Measurements from ENCODE around the gene AAMP.

Gene AAMP

GRCh38 chr2:218259099-218259961, 10.6 kb downstream of the AAMP start:
- DNase-seq (ENCODE audit: low spot score) = no peak

DNA sequence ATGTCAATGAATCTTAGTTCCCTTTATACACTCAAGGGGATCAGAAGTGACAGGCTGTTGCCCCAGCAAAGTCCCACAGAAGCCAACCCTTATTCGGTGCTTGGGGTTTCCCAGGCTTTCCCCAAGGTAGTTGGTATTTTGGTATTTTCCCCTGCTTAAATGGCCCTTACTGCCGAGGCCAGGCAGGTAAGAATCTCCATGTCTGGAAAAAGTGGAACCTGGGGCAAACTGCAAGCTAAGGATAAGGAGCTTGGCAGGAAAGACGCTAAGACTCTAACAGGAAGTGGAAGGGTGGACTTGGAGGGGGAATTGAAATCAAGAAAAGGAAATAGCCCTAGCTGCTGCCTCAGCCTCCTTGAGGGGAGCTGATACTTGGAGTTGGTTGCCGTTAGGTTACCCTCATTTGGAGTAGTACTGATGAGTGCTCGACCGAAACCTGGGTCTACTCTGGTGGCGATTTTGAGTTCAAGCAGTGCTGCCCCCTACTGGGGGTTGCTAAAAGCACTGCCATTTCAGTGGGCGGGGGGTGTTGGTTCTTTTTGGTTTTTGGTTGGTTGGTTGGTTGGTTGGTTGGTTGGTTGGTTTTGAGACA, 12.5 kb downstream of the AAMP start:
- DNase-seq (ENCODE audit: low spot score) = peak; percentile 68

- no peak for DNase-seq (ENCODE audit: low spot score)
Observed at GRCh38 chr2:218256612-218257350, 13.2 kb downstream of the AAMP start.

- no peak for DNase-seq (ENCODE audit: low spot score)
Observed at GRCh38 chr2:218255446-218255845, 14.5 kb downstream of the AAMP start.

- DNase-seq (ENCODE audit: low spot score) = no peak
Observed at GRCh38 chr2:218253232-218253625, 16.7 kb downstream of the AAMP start.

GRCh38 chr2:218252509-218253231, 17.3 kb downstream of the AAMP start:
- no peak for DNase-seq (ENCODE audit: low spot score)

- no peak for DNase-seq (ENCODE audit: low spot score)
Observed at GRCh38 chr2:218249691-218250090, 20.2 kb downstream of the AAMP start.

GRCh38 chr2:218245214-218245613, 24.7 kb downstream of the AAMP start:
- no peak for DNase-seq (ENCODE audit: low spot score)

GRCh38 chr2:218244665-218245064, 25.3 kb downstream of the AAMP start:
- DNase-seq (ENCODE audit: low spot score) = no peak

GRCh38 chr2:218244204-218244603, 25.7 kb downstream of the AAMP start:
- DNase-seq (ENCODE audit: low spot score) = no peak

DNA sequence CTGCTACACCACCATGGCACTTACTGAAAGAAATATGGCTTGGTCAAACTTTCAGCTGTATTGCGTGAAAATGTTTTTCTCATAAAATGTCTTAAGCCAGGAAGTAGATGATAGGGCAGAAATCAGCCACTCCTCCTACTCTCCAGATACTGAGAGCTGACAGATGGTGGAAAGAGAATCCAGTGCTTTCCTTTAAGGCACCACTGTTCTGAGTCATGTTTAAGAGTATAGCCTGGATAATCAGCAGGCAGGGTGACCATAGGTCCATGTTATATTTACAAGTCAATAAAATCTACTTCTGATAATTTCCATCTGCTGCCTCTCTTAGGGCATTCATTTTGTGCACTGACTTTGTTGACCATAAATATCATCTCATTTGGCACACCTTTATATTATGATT, 31.1 kb downstream of the AAMP start:
- DNase-seq (ENCODE audit: low spot score) = no peak

- DNase-seq (ENCODE audit: low spot score) = no peak
Observed at GRCh38 chr2:218236829-218237228, 33.1 kb downstream of the AAMP start.

- no peak for DNase-seq (ENCODE audit: low spot score)
Observed at GRCh38 chr2:218235017-218235416, 34.9 kb downstream of the AAMP start.

- DNase-seq (ENCODE audit: low spot score) = no peak
Observed at GRCh38 chr2:218234521-218234920, 35.4 kb downstream of the AAMP start.

DNA sequence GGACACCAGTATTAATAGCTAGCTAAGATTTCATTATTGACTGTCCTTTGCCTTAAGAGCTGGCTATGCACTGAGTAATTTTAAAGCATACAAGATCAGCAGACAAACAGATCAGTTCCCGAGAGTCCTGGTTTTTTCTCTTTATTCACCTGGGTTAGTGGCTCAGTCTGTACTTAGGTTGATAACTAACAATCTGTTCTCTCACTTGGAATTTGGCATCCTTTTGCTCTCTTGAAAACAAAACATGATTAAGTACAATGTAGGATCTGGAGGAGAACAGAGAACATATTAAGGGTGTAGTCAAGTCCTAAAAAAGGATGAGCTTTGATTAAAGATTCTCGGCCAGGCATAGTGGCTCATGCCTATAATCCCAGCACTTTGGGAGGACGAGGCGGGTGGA, 36.4 kb downstream of the AAMP start:
- DNase-seq (ENCODE audit: low spot score) = no peak

- DNase-seq (ENCODE audit: low spot score) = peak; percentile 33
Observed at GRCh38 chr2:218230882-218231281, 39.1 kb downstream of the AAMP start.

DNA sequence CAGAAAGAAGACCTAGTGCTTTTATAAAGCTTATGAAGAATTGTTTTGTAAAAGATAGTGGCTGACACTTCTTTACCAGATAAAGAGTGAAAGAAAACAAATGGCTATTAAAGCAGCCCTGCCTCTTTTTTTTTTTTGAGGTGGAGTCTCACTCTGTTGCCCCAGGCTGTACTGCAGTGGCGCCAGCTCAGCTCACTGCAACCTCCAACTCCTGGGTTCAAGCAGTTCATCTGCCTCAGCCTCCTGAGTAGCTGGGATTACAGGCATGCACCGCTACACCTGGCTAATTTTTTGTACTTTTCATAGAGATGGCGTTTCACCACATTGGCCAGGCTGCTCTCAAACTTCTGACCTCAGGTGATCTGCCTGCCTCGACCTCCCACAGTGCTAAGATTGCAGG, 40.1 kb downstream of the AAMP start:
- DNase-seq (ENCODE audit: low spot score) = no peak

- DNase-seq (ENCODE audit: low spot score) = no peak
Observed at GRCh38 chr2:218229239-218229638, 40.7 kb downstream of the AAMP start.

DNA sequence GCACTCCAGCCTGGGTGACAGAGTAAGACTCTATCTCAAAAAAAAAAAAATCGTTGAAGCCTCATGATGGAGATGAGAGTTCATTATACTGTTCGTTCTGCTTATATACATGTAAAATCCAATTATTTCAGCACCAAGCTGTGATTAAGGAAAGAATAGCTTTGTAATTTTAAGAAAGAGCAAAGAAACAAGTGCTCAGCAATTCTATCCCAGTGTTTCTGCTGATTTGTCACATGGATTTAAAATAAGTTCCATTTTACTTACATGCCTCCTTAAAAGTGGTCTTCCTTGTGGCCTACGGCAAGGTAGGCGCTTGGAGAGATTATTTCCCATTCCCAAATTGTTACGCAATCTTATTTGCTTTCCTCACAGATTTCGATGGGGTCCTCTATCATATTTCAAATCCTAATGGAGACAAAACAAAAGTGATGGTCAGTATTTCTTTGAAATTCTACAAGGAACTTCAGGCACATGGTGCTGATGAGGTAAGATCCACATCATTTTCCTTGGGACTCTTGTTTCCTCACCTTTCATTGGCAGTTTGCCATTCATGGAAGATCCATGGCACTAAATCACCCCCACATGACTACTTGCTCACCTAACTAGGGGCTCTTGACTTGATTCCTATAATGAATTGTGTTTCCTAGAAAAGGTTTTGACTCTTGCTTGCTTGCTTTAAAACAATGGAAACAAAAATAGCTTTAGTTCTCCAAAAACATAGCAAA, 41.4 kb downstream of the AAMP start:
- no peak for DNase-seq (ENCODE audit: low spot score)

DNA sequence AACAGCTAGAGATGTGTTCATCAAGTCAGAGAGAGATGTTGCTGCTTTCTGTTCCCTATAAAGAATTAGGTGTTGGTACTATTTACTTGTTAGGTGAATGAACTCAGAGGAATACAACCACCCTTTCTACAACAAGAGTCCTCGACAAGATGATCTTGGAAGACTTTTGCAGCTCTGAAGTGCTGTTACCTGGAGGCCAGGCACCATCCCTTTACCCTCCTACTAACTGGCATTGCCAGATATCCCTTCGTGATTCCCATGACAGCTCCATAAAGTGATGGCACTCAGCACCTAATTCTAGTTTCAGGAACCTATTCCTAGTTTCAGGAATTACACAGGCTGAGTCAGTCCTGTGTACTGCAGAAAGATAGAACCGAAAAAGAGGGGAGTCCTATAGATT, 43.0 kb downstream of the AAMP start:
- DNase-seq (ENCODE audit: low spot score) = no peak

- no peak for DNase-seq (ENCODE audit: low spot score)
Observed at GRCh38 chr2:218224186-218224585, 45.8 kb downstream of the AAMP start.

DNA sequence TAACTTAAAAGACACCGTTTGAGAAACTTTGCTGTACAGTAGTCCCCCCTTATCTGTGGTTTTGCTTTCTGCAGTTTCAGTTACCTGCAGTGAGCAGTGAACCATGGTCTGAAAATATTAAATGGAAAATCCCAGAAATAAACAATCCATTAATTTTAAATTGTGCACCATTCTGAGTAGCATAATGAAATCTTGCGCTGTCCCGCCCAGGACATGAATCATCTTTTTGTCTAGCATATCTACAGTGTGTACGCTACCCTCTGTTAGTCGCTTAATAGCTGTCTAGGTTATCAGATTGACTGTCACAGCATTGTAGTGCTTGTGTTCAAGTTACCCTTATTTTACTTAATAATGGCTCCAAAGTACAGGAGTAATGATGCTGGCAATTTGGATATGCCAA, 46.9 kb downstream of the AAMP start:
- no peak for DNase-seq (ENCODE audit: low spot score)
